Liver (tissue), 9 donors: ENCODE results near the gene IDH3B. TPM values are rescaled to one million over a fixed set of nuclear protein-coding genes. Genes with fewer than 3 reads are reported as not detected.

Experiments used
- DNase-seq: peaks from one replicate; pipeline ENCODE4 v3.0.0-alpha.2; 2017; ENCODE audit warnings: low spot score
- H3K27ac ChIP-seq, 2 donors: one replicate each; pipeline ENCODE4 v1.7.0; 2013; ENCODE audit warnings: inconsistent platforms in 2 of 2, low read length in 2 of 2, control low read depth in 1 of 2, low read depth in 1 of 2, mild to moderate bottlenecking in 1 of 2
- H3K27me3 ChIP-seq, 4 donors: one replicate each; pipeline versions ENCODE4 v1.6.1 to v1.7.0; 2013; ENCODE audit warnings: low read length in 3 of 4, inconsistent platforms in 1 of 4, mild to moderate bottlenecking in 1 of 4, moderate library complexity in 1 of 4; ENCODE audit not compliant: control insufficient read depth in 4 of 4, insufficient read depth in 4 of 4
- H3K36me3 ChIP-seq, 4 donors: one replicate each; pipeline versions ENCODE4 v1.6.1 to v1.7.0; 2013; ENCODE audit warnings: low read length in 3 of 4, mild to moderate bottlenecking in 3 of 4, low read depth in 1 of 4, moderate library complexity in 1 of 4; ENCODE audit not compliant: control insufficient read depth in 4 of 4, insufficient read depth in 3 of 4
- H3K4me1 ChIP-seq, 4 donors: one replicate each; pipeline versions ENCODE4 v1.6.1 to v1.7.0; 2013; ENCODE audit warnings: low read length in 3 of 4, mild to moderate bottlenecking in 3 of 4, moderate library complexity in 1 of 4; ENCODE audit not compliant: control insufficient read depth in 4 of 4, insufficient read depth in 4 of 4
- H3K4me3 ChIP-seq, 3 donors: one replicate each; pipeline versions ENCODE4 v1.6.1 to v1.7.0; 2013; ENCODE audit warnings: low read length in 3 of 3, control low read depth in 1 of 3, low read depth in 1 of 3, mild to moderate bottlenecking in 1 of 3
- H3K9ac ChIP-seq, 2 donors: one replicate each; pipeline ENCODE4 v1.7.0; 2013; ENCODE audit warnings: low read length in 2 of 2, mild to moderate bottlenecking in 2 of 2, moderate library complexity in 2 of 2, control low read depth in 1 of 2, low read depth in 1 of 2
- H3K9me3 ChIP-seq, 4 donors: one replicate each; pipeline versions ENCODE4 v1.6.1 to v1.7.0; 2013; ENCODE audit warnings: low read length in 3 of 4; ENCODE audit not compliant: control insufficient read depth in 4 of 4
- ATF3 ChIP-seq: IDR thresholded peaks from 2 replicates; pipeline ENCODE4 v1.6.1; 2016; ENCODE audit warnings: antibody characterized with exemption
- EGR1 ChIP-seq, 2 donors: IDR thresholded peaks; 2 replicates each; pipeline ENCODE4 v1.6.1; 2016 to 2018; ENCODE audit warnings: antibody characterized with exemption in 2 of 2, low read depth in 2 of 2
- FOXA1 ChIP-seq: IDR thresholded peaks from 2 replicates; pipeline ENCODE4 v1.6.1; 2016; ENCODE audit warnings: antibody characterized with exemption
- GABPA ChIP-seq, 2 donors: IDR thresholded peaks in 1 of 2; conservative IDR thresholded peaks in 1 of 2; 2 replicates each; pipeline ENCODE4 v1.6.1; 2016; ENCODE audit warnings: antibody characterized with exemption in 2 of 2, mild to moderate bottlenecking in 1 of 2, moderate library complexity in 1 of 2
- NR2F2 ChIP-seq: IDR thresholded peaks from 2 replicates; pipeline ENCODE4 v1.6.1; 2016; ENCODE audit warnings: antibody characterized with exemption
- RXRA ChIP-seq, 2 donors: IDR thresholded peaks; 2 replicates each; pipeline ENCODE4 v1.6.1; 2017 to 2018; ENCODE audit warnings: antibody characterized with exemption in 2 of 2, mild to moderate bottlenecking in 1 of 2
- SP1 ChIP-seq: IDR thresholded peaks from 2 replicates; pipeline ENCODE4 v1.6.1; 2018; ENCODE audit warnings: antibody characterized with exemption, mild to moderate bottlenecking
- YY1 ChIP-seq: IDR thresholded peaks from 2 replicates; pipeline ENCODE4 v1.6.1; 2016; ENCODE audit warnings: antibody characterized with exemption, mild to moderate bottlenecking
- ZBTB33 ChIP-seq: IDR thresholded peaks from 2 replicates; pipeline ENCODE4 v1.6.1; 2016; ENCODE audit warnings: antibody characterized with exemption
- WGBS: extraction: QIAGEN DNeasy Blood & Tissue Kit; methylation state at CpG from one replicate; pipeline ENCODE4 v1.1.7; 2013; 5-methylcytosine and 5-hydroxymethylcytosine counted together
- polyA plus RNA-seq, 2 donors: library from polyadenylated mRNA; stranded (reverse) in 1 of 2; unstranded in 1 of 2; fragments of 200-250 nt in 1 of 2; fragments of >200 nt in 1 of 2; fragmentation: Nextera tagmentation in 1 of 2; extraction: Ambion mirVana in 1 of 2; gene quantifications; one replicate each; pipeline versions ENCODE4 v1.2.1 to v1.2.3, GENCODE V29; 2013 to 2015
- total RNA-seq, 2 donors: library from RNA; depleted of rRNA; stranded (reverse); fragments of >200 nt; gene quantifications; one replicate each; pipeline ENCODE4 v1.2.3, GENCODE V29; 2014
- TF ChIP-seq, protein P1 (sequence below): fragments of 150-350 bp; IDR thresholded peaks from 2 replicates; pipeline ENCODE4 v1.5.1; 2017; ENCODE audit warnings: improper control_type of control experiment, low read depth, low read length; ENCODE audit not compliant: missing input control
- TF ChIP-seq, protein P2 (sequence below): IDR thresholded peaks from 2 replicates; pipeline ENCODE4 v1.6.1; 2016; ENCODE audit warnings: antibody characterized with exemption, mild to moderate bottlenecking
- donor health status: healthy.
- donor health status: healthy.
- donor health status: healthy.
- donor health status: healthy.
- donor health status: healthy.

Gene IDH3B
- total and polyA plus RNA-seq, 4 donors: 34.3 to 68.6 (median 52.7) TPM

DNA sequence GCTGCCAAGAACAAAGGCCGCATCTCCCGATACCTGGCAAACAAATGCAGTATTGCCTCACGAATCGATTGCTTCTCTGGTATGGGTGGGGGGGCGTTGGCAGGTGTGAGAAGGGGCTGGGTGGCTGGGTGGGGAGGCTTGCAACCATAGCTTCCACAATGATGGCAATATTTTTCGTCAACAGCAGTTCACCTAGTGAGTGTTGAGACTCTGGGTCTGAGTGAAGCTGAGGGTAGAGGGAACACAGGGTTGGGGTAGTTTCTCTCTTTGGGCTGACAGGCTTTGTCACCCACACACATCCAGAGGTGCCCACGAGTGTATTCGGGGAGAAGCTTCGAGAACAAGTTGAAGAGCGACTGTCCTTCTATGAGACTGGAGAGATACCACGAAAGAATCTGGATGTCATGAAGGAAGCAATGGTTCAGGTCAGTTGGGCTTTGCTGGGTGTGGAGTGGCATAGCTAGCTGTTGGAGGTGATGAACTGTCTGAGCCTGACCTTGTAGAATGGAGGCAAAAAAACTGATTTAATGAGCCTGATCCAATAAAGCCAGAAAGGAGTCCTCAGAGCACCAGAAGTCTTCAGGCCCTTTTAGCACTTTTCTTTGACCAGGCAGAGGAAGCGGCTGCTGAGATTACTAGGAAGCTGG lies 7.4 kb downstream of the IDH3B start:
- H3K9ac ChIP-seq: no peak overlapping the region
- DNase-seq: no peak
- peaks cover 3 to 20% (median 11%) of the 10 kb centered on the region in 4 donors for H3K4me1 ChIP-seq
- H3K36me3 ChIP-seq: peaks cover 24 to 71% (median 62%) of the 10 kb centered on the region in 4 donors
- 75% methylated on average over 12 of the region's 12 CpGs for WGBS
- H3K27me3 ChIP-seq: no peaks in the 10 kb centered on the region
- no peak overlapping the region for H3K27ac ChIP-seq
- H3K9me3 ChIP-seq: no peaks in the 10 kb centered on the region
- no peak overlapping the region for H3K4me3 ChIP-seq
- TF ChIP-seq FOXA1: no peak
- TF ChIP-seq, protein P1, sequence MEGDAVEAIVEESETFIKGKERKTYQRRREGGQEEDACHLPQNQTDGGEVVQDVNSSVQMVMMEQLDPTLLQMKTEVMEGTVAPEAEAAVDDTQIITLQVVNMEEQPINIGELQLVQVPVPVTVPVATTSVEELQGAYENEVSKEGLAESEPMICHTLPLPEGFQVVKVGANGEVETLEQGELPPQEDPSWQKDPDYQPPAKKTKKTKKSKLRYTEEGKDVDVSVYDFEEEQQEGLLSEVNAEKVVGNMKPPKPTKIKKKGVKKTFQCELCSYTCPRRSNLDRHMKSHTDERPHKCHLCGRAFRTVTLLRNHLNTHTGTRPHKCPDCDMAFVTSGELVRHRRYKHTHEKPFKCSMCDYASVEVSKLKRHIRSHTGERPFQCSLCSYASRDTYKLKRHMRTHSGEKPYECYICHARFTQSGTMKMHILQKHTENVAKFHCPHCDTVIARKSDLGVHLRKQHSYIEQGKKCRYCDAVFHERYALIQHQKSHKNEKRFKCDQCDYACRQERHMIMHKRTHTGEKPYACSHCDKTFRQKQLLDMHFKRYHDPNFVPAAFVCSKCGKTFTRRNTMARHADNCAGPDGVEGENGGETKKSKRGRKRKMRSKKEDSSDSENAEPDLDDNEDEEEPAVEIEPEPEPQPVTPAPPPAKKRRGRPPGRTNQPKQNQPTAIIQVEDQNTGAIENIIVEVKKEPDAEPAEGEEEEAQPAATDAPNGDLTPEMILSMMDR: no peak
- no peak for TF ChIP-seq ATF3
- TF ChIP-seq SP1: no peak
- TF ChIP-seq NR2F2: no peak

- Histone ChIP-seq H3K9me3 (no peaks in the 10 kb centered on the region), H3K36me3 (peaks cover 24 to 62% (median 57%) of the 10 kb centered on the region in 4 donors), H3K27me3 (no peaks in the 10 kb centered on the region), H3K4me1 (peaks cover 3 to 23% (median 12%) of the 10 kb centered on the region in 4 donors), H3K27ac (no peak overlapping the region), H3K9ac (no peak overlapping the region), H3K4me3 (no peak overlapping the region)
- TF ChIP-seq, protein P2, sequence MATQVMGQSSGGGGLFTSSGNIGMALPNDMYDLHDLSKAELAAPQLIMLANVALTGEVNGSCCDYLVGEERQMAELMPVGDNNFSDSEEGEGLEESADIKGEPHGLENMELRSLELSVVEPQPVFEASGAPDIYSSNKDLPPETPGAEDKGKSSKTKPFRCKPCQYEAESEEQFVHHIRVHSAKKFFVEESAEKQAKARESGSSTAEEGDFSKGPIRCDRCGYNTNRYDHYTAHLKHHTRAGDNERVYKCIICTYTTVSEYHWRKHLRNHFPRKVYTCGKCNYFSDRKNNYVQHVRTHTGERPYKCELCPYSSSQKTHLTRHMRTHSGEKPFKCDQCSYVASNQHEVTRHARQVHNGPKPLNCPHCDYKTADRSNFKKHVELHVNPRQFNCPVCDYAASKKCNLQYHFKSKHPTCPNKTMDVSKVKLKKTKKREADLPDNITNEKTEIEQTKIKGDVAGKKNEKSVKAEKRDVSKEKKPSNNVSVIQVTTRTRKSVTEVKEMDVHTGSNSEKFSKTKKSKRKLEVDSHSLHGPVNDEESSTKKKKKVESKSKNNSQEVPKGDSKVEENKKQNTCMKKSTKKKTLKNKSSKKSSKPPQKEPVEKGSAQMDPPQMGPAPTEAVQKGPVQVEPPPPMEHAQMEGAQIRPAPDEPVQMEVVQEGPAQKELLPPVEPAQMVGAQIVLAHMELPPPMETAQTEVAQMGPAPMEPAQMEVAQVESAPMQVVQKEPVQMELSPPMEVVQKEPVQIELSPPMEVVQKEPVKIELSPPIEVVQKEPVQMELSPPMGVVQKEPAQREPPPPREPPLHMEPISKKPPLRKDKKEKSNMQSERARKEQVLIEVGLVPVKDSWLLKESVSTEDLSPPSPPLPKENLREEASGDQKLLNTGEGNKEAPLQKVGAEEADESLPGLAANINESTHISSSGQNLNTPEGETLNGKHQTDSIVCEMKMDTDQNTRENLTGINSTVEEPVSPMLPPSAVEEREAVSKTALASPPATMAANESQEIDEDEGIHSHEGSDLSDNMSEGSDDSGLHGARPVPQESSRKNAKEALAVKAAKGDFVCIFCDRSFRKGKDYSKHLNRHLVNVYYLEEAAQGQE: no peak
- no peak for TF ChIP-seq YY1
- TF ChIP-seq EGR1 (IDR thresholded peaks at IDR 0.05; ENCODE audit: low read depth in 2 of 2): no peak
- no peak for TF ChIP-seq RXRA (IDR thresholded peaks at IDR 0.05)
- no peak for TF ChIP-seq GABPA (IDR thresholded peaks at IDR 0.05 in 1 of 2, conservative IDR thresholded peaks at IDR 0.05 in 1 of 2)
- no peak for TF ChIP-seq ZBTB33
- no peak for TF ChIP-seq ATF3
- no peak for TF ChIP-seq SP1
- no peak for DNase-seq
- whole genome bisulfite sequencing: 95% methylated on average over 17 of the region's 17 CpGs
Measured at GRCh38 chr20:2655331-2656116, 8.5 kb downstream of the IDH3B start.
